Stimulated activated CD4-positive, alpha-beta T cell treated with anti-CD3 and anti-CD28 coated beads, TNF-alpha, amount 100 ng/mL, for 4 hours (primary cell): Measurements from ENCODE around the gene CERS3.

ENCODE experiments used
- DNase-seq, 3 experiments: peaks; one replicate each; pipeline ENCODE4 v3.0.0-alpha.2; 2020; ENCODE audit warnings: low read depth in 3 of 3

The CERS3 gene

GRCh38 chr15:100528833-100529428, at the start of gene CERS3:
CERS3 (minus strand) TSS chr15:100528950; CDS start chr15:100501849, 27,101 bp downstream.
- DNase-seq = no peak

DNA sequence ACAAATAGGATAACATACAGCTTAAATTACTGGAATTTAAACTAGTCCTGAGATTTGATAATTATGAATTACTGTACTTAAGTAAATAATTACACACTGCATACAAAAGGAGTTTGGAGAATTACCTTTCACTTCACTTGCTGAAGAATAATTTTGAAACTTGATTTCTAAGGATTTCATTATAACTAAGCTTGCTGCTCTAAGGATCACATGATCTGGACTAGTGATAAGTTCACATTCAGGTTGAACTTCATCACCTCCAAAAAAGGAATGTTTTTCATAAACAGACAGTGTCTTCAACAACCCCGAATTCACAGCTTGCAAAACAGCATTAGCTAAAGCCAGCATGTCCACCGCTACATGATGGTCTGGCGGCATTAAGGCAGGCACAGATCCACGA, 44.8 kb upstream of the CERS3 start:
- DNase-seq = no peak

DNA sequence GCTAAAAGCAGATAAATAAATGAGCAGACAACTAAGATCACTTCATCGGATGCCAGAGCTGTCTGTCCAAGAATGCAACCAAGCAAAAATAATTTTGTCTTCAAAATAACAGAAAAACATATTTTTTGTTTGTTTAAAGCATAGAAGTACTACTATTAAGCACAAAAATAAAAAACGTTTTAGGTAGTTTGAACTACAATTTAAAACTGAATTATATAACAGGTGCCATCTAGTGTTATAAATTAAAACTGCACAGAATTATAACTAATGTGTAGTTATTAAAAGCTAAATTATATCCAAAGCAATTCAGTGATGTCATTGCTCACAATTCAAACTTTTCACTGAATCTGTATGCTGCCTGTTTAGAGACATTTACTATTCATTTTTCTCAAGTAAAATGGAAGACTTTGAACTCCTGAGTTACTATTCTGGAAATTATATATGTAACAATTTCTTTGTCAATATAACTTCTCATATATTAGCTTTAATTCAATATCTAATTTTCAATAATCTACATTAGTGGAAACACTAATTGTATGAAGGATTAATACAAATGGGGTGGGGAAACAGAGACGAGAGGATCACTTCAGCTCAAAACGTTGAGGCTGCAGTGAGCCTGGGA, 43.7 kb upstream of the CERS3 start:
- DNase-seq = no peak

- no peak for DNase-seq
Observed at GRCh38 chr15:100571592-100572167, 42.9 kb upstream of the CERS3 start.

- no peak for DNase-seq
Observed at GRCh38 chr15:100570735-100571313, 42.1 kb upstream of the CERS3 start.

DNA sequence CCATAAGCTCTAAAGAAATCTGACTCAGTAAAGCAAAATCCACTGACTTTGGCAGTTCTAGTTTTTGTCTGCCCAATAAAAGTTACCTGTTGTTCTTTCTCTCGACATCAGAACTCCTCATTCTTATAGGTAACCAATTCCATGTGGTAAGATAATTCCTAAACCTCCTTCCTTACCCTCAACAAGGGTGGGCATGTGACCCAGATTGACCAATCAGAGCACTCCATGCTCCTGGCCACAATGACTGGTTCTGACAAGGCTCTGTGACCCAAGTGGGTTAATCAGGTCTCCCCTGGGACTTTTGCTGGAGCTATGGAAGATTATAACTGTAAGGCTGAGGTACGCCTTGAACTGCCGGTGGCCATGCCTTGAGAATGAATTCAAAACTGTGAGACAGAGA, 41.5 kb upstream of the CERS3 start:
- no peak for DNase-seq

GRCh38 chr15:100569391-100569790, 40.6 kb upstream of the CERS3 start:
- DNase-seq = no peak

DNA sequence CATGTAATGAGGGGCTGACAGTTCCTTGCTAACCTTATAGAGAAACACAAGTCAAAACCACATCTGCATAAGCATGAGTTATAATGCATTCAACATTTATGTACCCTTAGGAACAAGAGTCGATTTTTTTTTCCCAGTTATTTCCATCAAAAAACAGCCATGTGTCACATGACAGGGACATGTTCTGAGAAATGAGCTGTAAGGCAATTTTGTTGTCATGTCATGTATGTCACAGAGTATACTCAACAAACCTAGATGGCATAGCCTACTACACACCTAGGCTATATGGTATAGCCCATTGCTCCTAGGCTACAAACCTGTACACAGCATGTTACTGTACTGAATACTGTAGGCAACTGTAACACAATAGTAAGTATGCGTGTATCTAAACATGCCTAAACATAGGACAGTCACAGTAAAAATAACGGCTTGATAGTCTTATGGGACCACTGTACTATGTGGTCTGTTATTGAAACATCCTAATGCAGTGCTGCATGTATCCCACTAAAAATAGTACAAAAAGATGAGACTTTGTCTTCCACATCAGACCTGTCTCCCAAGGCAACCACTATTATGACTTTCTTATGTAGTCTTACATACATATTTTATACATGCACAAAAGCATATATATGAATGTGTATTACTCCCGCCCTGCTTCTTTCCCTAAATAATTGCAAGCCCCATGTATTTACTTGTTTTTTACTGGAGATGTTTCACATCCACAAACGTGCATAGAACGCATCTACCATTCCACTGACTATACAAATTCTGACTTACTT, 38.3 kb upstream of the CERS3 start:
- DNase-seq = no peak

GRCh38 chr15:100565591-100565990, 36.8 kb upstream of the CERS3 start:
- DNase-seq = no peak

DNA sequence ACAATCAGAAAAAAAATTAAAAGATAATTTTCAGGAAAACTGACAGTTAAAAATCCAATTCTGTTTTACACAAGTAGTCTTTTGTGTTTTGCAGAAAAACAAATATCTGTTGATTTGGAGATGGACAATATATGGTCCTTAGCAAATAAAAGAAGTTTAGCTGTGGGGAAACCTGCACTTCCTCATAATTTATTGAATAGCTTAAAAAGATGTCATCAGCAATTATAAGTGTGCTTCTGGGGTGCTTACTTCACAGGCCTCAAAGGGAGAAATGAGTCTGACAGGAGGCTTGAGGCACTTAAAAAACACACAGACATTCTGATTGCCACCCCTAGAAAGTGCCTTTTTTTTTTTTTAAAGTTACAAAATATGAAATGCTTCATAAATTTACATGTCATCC, 31.6 kb upstream of the CERS3 start:
- no peak for DNase-seq

DNA sequence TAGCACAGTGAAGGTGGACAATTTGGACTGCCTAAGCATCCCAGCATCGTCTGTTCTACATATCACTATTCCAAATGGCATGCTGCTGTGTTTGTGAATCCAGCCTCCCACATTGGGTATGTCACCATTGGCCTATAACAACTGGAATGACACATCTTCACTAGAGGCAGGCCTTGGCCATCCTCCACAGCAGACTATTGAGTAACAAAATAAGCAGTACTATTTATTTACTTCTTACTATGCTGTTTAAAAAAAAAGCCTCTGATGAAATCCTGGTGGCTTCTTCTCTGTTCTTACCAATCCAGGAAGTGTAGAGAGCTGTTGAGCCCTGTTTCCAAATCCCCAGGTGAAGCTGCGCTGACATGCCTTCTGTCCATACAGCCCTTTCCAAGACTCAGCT, 30.6 kb upstream of the CERS3 start:
- DNase-seq = no peak

DNA sequence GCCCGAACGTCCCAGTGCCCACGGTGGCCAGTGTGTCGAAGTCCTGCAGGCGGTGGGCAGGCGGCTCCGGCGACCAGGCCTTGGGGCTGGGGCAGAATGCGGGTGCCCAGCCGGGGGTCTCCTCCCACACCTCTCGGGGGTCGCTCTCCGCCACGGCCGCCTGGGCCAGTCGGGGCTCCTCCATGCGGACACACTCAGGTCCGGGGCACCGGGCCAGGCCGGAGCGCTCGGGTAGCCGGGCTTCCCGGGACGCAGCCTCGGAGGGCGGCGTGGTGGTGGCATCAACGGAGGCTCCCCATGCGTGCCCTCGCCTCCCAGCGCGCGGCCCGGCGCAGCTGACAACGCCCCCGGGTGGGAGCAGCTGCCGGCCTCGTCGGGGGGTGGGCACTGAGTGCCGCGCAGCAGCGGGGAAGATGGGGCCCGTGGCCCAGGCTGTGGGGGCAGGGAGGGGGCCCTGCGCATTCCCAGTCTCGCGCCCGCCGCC, 30.1 kb upstream of the CERS3 start:
- DNase-seq = no peak

DNA sequence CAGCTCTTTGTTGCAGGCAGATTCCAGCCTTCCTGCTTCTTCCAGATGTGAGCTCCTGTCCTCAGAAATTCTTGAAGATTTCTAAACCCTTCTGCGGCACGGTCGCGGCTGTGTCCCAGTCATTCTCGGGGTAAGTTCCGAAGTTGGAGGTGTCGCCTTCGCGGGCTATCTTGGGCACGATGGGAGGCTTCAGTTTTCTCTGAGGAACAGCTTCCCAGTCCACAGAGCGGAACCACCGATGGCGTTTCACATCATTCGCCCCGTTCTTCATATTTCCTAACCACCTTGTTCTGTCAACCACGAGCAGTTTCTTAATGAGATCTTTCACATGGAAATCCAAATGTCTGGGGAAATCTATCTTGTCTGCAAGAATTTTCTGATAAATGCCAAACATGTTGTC, 24.7 kb upstream of the CERS3 start:
- DNase-seq = no peak

GRCh38 chr15:100547961-100548360, 19.2 kb upstream of the CERS3 start:
- no peak for DNase-seq

DNA sequence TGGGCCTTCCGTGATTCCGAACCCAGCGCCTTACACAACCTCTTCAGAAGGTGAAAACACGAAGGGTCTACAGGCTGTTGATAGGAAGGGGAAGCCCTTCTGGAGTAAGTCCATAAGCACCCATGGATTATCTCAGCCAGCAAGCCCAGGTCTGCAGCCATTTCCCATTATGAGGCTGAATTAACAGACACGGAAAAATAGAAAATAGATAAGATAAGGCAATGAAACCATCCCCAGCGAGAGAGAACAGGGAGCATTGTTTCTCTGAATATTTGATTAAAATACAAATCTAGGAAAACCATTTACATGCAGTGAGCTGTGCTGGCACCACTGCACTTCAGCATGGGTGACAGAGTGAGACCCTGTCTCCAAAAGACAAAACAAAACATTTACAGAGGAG, 16.2 kb upstream of the CERS3 start:
- no peak for DNase-seq

DNA sequence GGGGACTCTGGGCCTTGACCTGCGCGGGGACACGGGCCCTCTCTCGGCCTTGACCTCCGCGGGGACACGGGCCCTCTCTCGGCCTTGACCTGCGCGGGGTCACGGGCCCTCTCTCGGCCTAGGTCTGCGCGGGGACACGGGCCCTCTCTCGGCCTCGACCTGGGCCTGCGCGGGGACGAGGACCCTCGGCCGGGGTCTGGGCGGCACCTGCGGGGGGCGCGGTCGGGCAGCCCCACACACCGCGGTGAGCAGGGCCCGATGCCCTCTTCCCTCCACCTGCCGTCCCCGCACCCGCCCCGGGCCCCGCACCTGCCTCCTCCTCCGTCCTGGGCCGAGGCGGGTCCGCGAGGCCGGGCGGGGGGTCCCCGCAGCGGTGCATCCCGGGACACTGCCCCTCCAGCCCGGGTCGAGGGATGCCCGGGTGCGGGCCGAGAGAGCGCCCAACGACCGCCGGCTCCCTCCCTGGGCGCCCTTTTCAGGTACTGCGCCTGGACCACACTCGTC, 15.6 kb upstream of the CERS3 start:
- DNase-seq = no peak

- DNase-seq = no peak
Observed at GRCh38 chr15:100542290-100542689, 13.5 kb upstream of the CERS3 start.

DNA sequence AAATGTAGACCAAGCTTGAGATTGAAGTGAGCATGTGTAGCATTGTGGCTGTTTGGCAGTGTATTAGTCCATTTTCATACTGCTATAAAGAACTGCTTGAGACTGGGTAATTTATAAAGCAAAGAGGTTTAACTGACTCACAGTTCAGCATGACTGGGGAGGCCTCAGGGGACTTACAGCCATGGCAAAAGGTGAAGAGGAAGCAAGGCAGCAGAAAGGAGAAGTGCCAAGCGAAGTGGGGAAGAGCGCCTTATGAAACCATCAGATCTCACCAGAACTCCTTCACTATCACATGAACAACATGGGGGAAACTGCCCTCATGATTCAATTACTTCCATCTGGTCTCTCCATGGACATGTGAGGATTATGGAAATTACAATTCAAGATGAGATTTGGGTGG, 8.6 kb upstream of the CERS3 start:
- no peak for DNase-seq

DNA sequence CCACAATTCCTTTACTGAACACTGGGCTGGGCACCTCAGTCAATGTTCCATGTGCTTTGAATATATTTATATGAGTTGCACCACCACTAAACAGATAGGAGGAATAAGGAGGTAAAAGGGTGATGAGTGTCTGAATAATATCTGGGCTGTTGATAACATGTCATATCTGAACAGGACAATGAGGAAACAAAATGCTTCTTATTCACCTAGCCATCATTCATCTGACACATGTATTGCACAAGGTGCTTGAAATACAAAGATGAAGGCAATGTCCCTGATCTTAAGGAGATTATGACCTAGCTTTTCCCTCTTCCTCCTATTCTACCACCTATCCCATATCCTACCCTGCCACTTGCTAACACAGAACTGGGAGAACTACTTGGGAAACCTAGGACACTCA, 8.0 kb upstream of the CERS3 start:
- DNase-seq = no peak

- DNase-seq = no peak
Observed at GRCh38 chr15:100533886-100534285, 5.1 kb upstream of the CERS3 start.

- no peak for DNase-seq
Observed at GRCh38 chr15:100531823-100532327, 3.1 kb upstream of the CERS3 start.

GRCh38 chr15:100531204-100531603, 2.5 kb upstream of the CERS3 start:
- no peak for DNase-seq
